ENCODE measurements around the gene FNDC3A. TPM values are rescaled to one million over a fixed set of nuclear protein-coding genes. Genes with fewer than 3 reads are reported as not detected.

FNDC3A gene
- total RNA-seq, 2 experiments from 2014 or later, result 25.7 to 26.6 TPM

DNA sequence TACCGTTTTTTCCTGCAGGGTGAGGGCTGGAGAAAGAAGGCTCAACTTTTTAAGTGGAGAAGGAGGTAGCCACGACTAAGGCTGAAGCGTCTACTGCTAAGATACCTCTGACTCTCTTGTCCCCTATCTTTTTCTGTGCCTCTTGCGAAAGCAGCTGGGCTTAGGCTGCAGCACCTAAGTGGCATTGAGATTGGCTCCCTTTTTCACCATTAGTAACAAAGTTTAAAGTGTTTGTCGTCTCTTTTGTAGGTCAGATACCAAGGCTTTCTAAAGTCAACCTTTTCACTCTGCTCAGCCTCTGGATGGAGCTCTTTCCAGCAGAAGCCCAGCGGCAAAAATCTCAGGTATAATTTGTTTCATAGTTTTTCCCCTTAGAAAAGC is 272.9 kb downstream of the FNDC3A start:
- no peak for DNase-seq
- no peak for ATAC-seq

DNA sequence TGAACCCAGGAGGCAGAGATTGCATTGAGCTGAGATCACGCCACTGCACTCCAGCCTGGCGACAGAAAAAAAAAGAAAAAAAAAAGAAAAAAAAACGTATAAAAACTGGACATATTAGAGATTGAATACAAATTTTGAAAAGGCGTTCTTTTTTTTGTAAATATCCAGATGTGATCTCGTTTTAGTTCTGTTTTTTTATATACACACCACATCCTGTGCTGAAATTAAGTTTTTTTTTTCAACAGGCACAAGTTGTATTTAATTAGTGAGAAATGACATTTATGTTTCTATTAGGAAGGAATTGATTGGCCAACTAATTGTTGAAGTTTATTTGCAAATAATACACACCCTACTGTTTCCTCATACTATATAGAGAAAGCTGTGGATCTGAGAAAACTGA is 275.6 kb downstream of the FNDC3A start:
- DNase-seq (no peak), ATAC-seq (no peak)
- Mint-ChIP-seq H3K4me3 (no peak overlapping the region), H3K9me3 (no peaks in the 10 kb centered on the region), H3K36me3 (ENCODE audit: low read depth) (peaks cover 31% of the 10 kb centered on the region), H3K27ac (no peak overlapping the region), H3K4me1 (ENCODE audit: low read depth) (peaks cover 53% of the 10 kb centered on the region), H3K27me3 (no peaks in the 10 kb centered on the region)
- TF ChIP-seq, protein P1, sequence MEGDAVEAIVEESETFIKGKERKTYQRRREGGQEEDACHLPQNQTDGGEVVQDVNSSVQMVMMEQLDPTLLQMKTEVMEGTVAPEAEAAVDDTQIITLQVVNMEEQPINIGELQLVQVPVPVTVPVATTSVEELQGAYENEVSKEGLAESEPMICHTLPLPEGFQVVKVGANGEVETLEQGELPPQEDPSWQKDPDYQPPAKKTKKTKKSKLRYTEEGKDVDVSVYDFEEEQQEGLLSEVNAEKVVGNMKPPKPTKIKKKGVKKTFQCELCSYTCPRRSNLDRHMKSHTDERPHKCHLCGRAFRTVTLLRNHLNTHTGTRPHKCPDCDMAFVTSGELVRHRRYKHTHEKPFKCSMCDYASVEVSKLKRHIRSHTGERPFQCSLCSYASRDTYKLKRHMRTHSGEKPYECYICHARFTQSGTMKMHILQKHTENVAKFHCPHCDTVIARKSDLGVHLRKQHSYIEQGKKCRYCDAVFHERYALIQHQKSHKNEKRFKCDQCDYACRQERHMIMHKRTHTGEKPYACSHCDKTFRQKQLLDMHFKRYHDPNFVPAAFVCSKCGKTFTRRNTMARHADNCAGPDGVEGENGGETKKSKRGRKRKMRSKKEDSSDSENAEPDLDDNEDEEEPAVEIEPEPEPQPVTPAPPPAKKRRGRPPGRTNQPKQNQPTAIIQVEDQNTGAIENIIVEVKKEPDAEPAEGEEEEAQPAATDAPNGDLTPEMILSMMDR (IDR thresholded peaks at IDR 0.05), result no peak
- intact Hi-C loops (cut with micrococcal nuclease), result no loop called here
- CTCF ChIA-PET, result interaction anchor here (0.6 to 3.2 kb wide), 3 partner anchors 11 to 436 kb away, joined by 3 to 12 read pairs (median 7); no protein-coding TSS in a partner anchor
- POLR2A ChIA-PET, result no interaction called here

More for the DNA sequence above, 272.9 kb downstream of the FNDC3A start:
- H3K4me1 Mint-ChIP-seq (ENCODE audit: low read depth), result peaks cover 36% of the 10 kb centered on the region
- peak overlapping the region; percentile 90 for H3K4me3 Mint-ChIP-seq
- ChIA-PET CTCF (interaction anchor here (1.0 to 2.9 kb wide), 6 partner anchors 8 to 358 kb away, joined by 3 to 20 read pairs (median 6); no protein-coding TSS in a partner anchor), POLR2A (interaction anchor here (0.7 to 2.5 kb wide), 3 partner anchors 9 to 211 kb away, joined by 3 to 11 read pairs (median 4); no protein-coding TSS in a partner anchor)
- H3K27ac Mint-ChIP-seq, result peak overlapping the region; percentile 97
- TF ChIP-seq, protein P1 (IDR thresholded peaks at IDR 0.05), result no peak
- H3K27me3 Mint-ChIP-seq, result no peaks in the 10 kb centered on the region
- H3K36me3 Mint-ChIP-seq (ENCODE audit: low read depth), result peaks cover 12% of the 10 kb centered on the region
- intact Hi-C loops (cut with micrococcal nuclease), result no loop called here
- no peaks in the 10 kb centered on the region for H3K9me3 Mint-ChIP-seq

DNA sequence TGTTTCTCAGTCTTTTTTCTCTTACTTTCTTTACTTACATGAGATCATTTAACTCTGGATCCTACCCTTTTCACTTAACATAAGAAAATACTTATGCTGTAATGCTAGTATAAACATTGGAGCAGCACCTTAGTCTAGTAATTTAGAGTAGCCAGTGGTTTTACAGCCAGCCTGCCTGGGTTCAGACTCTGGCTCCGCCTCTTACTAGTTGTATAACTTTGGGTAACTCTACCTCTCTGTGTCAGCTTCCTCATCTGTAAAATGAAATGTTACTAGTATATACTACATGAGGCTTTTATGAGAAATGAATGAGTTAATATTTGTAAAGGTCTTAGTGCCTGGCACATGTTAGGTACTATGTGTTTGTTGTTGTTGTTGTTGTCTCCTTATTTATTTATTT is 277.6 kb downstream of the FNDC3A start:
- ChIA-PET POLR2A (no interaction called here), CTCF (interaction anchor here (1.0 to 3.2 kb wide), 3 partner anchors 13 to 38 kb away, joined by 3 to 12 read pairs (median 7); no protein-coding TSS in a partner anchor)
- Mint-ChIP-seq H3K4me3 (no peak overlapping the region), H3K36me3 (ENCODE audit: low read depth) (peaks cover 40% of the 10 kb centered on the region), H3K27ac (no peak overlapping the region), H3K27me3 (no peaks in the 10 kb centered on the region), H3K9me3 (no peaks in the 10 kb centered on the region), H3K4me1 (ENCODE audit: low read depth) (peaks cover 54% of the 10 kb centered on the region)
- intact Hi-C loops (cut with micrococcal nuclease), result no loop called here
- DNase-seq, result no peak
- TF ChIP-seq, protein P1 (IDR thresholded peaks at IDR 0.05), result no peak
- ATAC-seq, result no peak

DNA sequence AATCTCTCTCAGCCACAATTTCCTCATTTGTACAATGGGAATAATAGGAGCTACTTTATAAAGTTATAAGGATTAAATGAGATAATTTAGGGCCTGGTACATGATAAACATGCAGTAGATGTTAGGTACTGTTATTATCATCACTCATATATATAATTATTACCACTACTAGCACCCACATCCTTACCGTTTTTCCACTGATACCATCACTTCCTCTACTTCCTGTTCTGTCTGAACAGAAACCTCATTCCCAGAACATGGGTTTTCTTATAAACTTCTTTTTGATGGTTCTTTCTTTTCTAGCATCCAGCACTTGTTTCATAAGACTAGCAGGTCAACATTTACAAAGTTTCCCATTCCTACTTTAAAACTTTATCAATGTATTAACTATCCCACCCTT is 278.3 kb downstream of the FNDC3A start:
- no peak for ATAC-seq

DNA sequence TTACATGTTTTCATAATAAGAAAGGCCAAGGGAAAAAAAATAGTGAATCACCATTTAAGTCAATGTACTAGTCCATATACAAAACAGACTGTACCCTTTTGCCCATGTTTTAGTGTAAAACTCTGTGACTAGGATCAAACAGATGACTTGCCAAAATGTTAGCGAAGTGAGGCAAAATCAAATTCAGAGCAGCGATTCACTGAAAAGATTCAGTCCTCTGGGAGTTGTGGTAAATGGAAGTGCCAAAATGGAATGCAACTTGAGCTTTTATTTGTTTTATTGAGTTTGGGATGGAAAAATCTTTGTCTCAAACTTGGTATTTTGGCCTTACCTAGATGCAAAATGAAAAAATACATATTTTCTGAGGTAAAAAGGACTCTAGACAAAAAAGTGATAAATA is 281.1 kb downstream of the FNDC3A start:
- no peak for ATAC-seq
- Mint-ChIP-seq H3K27me3 (no peaks in the 10 kb centered on the region), H3K4me1 (ENCODE audit: low read depth) (peaks cover 36% of the 10 kb centered on the region), H3K27ac (no peak overlapping the region), H3K36me3 (ENCODE audit: low read depth) (peaks cover 49% of the 10 kb centered on the region), H3K4me3 (no peak overlapping the region), H3K9me3 (no peaks in the 10 kb centered on the region)
- POLR2A ChIA-PET, result interaction anchor here (1.9 kb wide), 1 partner anchor 9 kb away, joined by 11 read pairs; the partner anchor contains the start of gene CDADC1
- no peak for DNase-seq
- TF ChIP-seq, protein P1 (IDR thresholded peaks at IDR 0.05), result no peak
- intact Hi-C loops (cut with micrococcal nuclease), result no loop called here
- CTCF ChIA-PET, result interaction anchor here (1.5 kb wide), 1 partner anchor 8 kb away, joined by 6 read pairs; no protein-coding TSS in a partner anchor

More for the DNA sequence above, 278.3 kb downstream of the FNDC3A start:
- Mint-ChIP-seq H3K36me3 (ENCODE audit: low read depth) (peaks cover 40% of the 10 kb centered on the region), H3K27ac (no peak overlapping the region), H3K27me3 (no peaks in the 10 kb centered on the region), H3K9me3 (no peaks in the 10 kb centered on the region), H3K4me1 (ENCODE audit: low read depth) (peaks cover 53% of the 10 kb centered on the region), H3K4me3 (no peak overlapping the region)
- ChIA-PET CTCF (interaction anchor here (3.2 kb wide), 1 partner anchor 26 kb away, joined by 12 read pairs; no protein-coding TSS in a partner anchor), POLR2A (no interaction called here)
- intact Hi-C loops (cut with micrococcal nuclease), result no loop called here
- TF ChIP-seq, protein P1 (IDR thresholded peaks at IDR 0.05), result no peak
- no peak for DNase-seq

Data from activated CD8-positive, alpha-beta T cell treated with anti-CD3 and anti-CD28 coated beads for 36 hours (primary cell).